ENCODE results near the gene TASL.

DNA sequence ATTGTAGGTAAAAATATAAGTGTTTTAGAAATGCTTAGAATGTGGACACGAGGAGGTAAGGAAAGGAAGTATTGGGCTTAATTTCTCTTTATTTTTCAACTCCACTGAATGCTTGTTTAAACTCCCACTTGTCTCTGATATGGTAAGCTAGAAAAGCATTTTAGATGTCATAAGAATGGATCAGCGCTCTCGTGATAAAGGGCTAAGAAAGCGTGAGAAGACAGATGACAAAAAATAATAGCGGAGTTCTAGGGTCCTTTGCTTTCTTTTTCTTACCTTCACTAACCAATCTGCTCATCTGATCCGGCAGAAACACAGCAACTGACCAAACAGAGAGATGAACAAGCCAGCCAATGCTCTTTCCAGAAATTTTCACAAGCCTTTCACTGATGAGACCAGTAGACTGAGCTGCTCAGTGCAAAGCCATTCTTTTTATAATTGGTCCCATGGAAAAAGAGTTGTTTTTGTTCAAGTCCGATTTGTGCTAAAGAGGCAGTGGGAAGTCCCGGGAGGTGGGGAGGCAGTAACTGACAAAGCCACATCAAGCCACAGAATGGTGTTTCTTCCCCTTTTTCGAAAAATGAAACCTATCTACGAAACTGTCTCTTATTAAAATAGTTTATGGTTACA, at the start of gene TASL:
- no peak for TF ChIP-seq POLR2A (IDR thresholded peaks at IDR 0.05)
- TF ChIP-seq, protein P1, sequence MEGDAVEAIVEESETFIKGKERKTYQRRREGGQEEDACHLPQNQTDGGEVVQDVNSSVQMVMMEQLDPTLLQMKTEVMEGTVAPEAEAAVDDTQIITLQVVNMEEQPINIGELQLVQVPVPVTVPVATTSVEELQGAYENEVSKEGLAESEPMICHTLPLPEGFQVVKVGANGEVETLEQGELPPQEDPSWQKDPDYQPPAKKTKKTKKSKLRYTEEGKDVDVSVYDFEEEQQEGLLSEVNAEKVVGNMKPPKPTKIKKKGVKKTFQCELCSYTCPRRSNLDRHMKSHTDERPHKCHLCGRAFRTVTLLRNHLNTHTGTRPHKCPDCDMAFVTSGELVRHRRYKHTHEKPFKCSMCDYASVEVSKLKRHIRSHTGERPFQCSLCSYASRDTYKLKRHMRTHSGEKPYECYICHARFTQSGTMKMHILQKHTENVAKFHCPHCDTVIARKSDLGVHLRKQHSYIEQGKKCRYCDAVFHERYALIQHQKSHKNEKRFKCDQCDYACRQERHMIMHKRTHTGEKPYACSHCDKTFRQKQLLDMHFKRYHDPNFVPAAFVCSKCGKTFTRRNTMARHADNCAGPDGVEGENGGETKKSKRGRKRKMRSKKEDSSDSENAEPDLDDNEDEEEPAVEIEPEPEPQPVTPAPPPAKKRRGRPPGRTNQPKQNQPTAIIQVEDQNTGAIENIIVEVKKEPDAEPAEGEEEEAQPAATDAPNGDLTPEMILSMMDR (IDR thresholded peaks at IDR 0.05) = no peak
- no peak for TF ChIP-seq POLR2AphosphoS5 (IDR thresholded peaks at IDR 0.05)

Data from breast epithelium (tissue), 3 donors.